SH-SY5Y (cell line): ENCODE data around the gene TPH2.

Experiments
- GATA2 ChIP-seq: IDR thresholded peaks from 2 replicates; pipeline ENCODE4 v1.6.1; 2011; ENCODE audit warnings: mild to moderate bottlenecking, low read depth, low read length
- GATA3 ChIP-seq: IDR thresholded peaks from 2 replicates; pipeline ENCODE4 v1.6.1; 2011; ENCODE audit warnings: low read depth, mild to moderate bottlenecking, low read length, moderate library complexity

GRCh38 chr12:72031066-72031465, 92.4 kb downstream of the TPH2 start:
- TF ChIP-seq GATA3, result no peak
- no peak for TF ChIP-seq GATA2
